ENCODE measurements around the gene CCDC83. TPM values are rescaled to one million over a fixed set of nuclear protein-coding genes. Genes with fewer than 3 reads are reported as not detected.
"Not testable (repeated sequence)": the region's sequence is repeated elsewhere in the genome, so short reads cannot be mapped to it uniquely, and the experiment has no call there.

The CCDC83 gene
- total RNA-seq, 2 donors from 2014 or later, result not detected

- no peaks in the 10 kb centered on the region for H3K36me3 ChIP-seq
- H3K4me3 ChIP-seq, result no peak overlapping the region
- TF ChIP-seq, protein P1, sequence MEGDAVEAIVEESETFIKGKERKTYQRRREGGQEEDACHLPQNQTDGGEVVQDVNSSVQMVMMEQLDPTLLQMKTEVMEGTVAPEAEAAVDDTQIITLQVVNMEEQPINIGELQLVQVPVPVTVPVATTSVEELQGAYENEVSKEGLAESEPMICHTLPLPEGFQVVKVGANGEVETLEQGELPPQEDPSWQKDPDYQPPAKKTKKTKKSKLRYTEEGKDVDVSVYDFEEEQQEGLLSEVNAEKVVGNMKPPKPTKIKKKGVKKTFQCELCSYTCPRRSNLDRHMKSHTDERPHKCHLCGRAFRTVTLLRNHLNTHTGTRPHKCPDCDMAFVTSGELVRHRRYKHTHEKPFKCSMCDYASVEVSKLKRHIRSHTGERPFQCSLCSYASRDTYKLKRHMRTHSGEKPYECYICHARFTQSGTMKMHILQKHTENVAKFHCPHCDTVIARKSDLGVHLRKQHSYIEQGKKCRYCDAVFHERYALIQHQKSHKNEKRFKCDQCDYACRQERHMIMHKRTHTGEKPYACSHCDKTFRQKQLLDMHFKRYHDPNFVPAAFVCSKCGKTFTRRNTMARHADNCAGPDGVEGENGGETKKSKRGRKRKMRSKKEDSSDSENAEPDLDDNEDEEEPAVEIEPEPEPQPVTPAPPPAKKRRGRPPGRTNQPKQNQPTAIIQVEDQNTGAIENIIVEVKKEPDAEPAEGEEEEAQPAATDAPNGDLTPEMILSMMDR (IDR thresholded peaks at IDR 0.05), result no peak
- intact Hi-C loops (cut with DNase I), result no loop called here
- H3K9me3 ChIP-seq, result no peaks in the 10 kb centered on the region
- no peak overlapping the region for H3K9ac ChIP-seq (ENCODE audit: low read depth in 2 of 2, low read length in 2 of 2)
- H3K4me1 ChIP-seq, result no peaks in the 10 kb centered on the region
- H3K27me3 ChIP-seq, result no peaks in the 10 kb centered on the region
- DNase-seq, result no peak
- no peak overlapping the region for H3K27ac ChIP-seq
Measured at GRCh38 chr11:85835263-85835662, 19.9 kb upstream of the CCDC83 start.

DNA sequence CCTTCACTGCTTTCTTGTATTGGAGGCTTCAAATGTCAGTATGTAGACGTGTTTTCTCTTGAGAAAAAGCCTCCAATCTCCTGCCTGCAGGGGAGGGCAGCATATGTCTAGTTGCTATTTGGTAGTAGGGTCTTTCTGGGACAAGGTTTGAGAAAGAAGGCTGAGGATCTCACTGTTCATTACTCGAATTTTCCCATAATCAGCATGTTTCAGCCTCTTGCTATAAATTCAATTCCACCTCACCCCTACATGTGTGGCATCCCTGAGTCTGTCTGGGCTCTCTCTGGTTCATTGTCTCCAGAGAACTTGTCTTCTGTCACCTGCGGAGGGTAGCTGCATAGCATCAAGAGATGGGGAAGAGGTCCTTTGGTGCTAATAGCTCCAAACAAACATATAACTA, 19.5 kb upstream of the CCDC83 start:
- Histone ChIP-seq H3K9me3 (no peaks in the 10 kb centered on the region), H3K9ac (ENCODE audit: low read depth in 2 of 2, low read length in 2 of 2) (no peak overlapping the region), H3K36me3 (no peaks in the 10 kb centered on the region), H3K4me3 (no peak overlapping the region), H3K27me3 (no peaks in the 10 kb centered on the region), H3K4me1 (no peaks in the 10 kb centered on the region), H3K27ac (no peak overlapping the region)
- TF ChIP-seq, protein P1 (IDR thresholded peaks at IDR 0.05), result no peak
- no peak for DNase-seq
- intact Hi-C loops (cut with DNase I), result no loop called here

DNA sequence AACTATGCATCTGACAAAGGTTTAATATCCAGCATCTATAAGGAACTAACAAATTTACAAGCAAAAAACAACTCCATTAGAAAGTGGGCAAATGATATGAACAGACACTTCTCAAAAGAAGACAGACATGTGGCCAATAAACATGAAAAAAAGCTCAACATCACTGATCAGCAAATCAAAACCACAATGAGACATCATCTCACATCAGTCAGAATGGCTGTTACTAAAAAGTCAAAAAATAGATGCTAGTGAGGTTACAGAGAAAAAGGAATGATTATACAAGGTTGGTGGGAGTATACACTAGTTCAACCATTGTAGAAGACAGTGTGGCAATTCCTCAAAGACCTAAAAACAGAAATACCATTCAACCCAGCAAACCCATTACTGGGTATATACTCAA, 14.3 kb upstream of the CCDC83 start:
- H3K36me3 ChIP-seq; H3K27ac ChIP-seq; H3K4me1 ChIP-seq; H3K27me3 ChIP-seq; H3K9me3 ChIP-seq; intact Hi-C loops (cut with DNase I); DNase-seq; H3K4me3 ChIP-seq; H3K9ac ChIP-seq (ENCODE audit: low read depth in 2 of 2, low read length in 2 of 2): not testable (repeated sequence)

GRCh38 chr11:85843929-85844328, 11.3 kb upstream of the CCDC83 start:
- H3K27ac ChIP-seq, result no peak overlapping the region
- no peak overlapping the region for H3K4me3 ChIP-seq
- no peaks in the 10 kb centered on the region for H3K36me3 ChIP-seq
- no peaks in the 10 kb centered on the region for H3K9me3 ChIP-seq
- H3K4me1 ChIP-seq, result no peaks in the 10 kb centered on the region
- H3K27me3 ChIP-seq, result no peaks in the 10 kb centered on the region
- H3K9ac ChIP-seq (ENCODE audit: low read depth in 2 of 2, low read length in 2 of 2), result no peak overlapping the region
- intact Hi-C loops (cut with DNase I), result no loop called here
- TF ChIP-seq, protein P1 (IDR thresholded peaks at IDR 0.05), result no peak
- DNase-seq, result no peak

GRCh38 chr11:85844439-85845123, 10.6 kb upstream of the CCDC83 start:
- TF ChIP-seq, protein P1 (IDR thresholded peaks at IDR 0.05), result no peak
- Histone ChIP-seq H3K36me3 (no peaks in the 10 kb centered on the region), H3K27ac (no peak overlapping the region), H3K4me1 (no peaks in the 10 kb centered on the region), H3K27me3 (no peaks in the 10 kb centered on the region), H3K9ac (ENCODE audit: low read depth in 2 of 2, low read length in 2 of 2) (no peak overlapping the region), H3K4me3 (no peak overlapping the region), H3K9me3 (no peaks in the 10 kb centered on the region)
- DNase-seq, result no peak
- intact Hi-C loops (cut with DNase I), result no loop called here

- no peak overlapping the region for H3K9ac ChIP-seq (ENCODE audit: low read depth in 2 of 2, low read length in 2 of 2)
- no peak for DNase-seq
- no peaks in the 10 kb centered on the region for H3K9me3 ChIP-seq
- TF ChIP-seq, protein P1 (IDR thresholded peaks at IDR 0.05), result no peak
- H3K36me3 ChIP-seq, result no peaks in the 10 kb centered on the region
- no peak overlapping the region for H3K4me3 ChIP-seq
- no peaks in the 10 kb centered on the region for H3K4me1 ChIP-seq
- intact Hi-C loops (cut with DNase I), result no loop called here
- no peak overlapping the region for H3K27ac ChIP-seq
- no peaks in the 10 kb centered on the region for H3K27me3 ChIP-seq
Measured at GRCh38 chr11:85845124-85845631, 10.0 kb upstream of the CCDC83 start.

Measured in colonic mucosa (tissue), 4 donors.